AG09309 (cell line): ENCODE results near the gene TAF11L14.
"Not testable (repeated sequence)": the region's sequence is repeated elsewhere in the genome, so short reads cannot be mapped to it uniquely, and the experiment has no call there.

Experiments
- DNase-seq: peaks from one replicate; pipeline ENCODE4 v3.0.0-alpha.2; 2010; ENCODE audit warnings: low read depth
- H3K4me3 ChIP-seq: 2 replicates; pipeline ENCODE4 v1.5.1; 2011; ENCODE audit warnings: mild to moderate bottlenecking, low read depth, low read length, moderate library complexity; ENCODE audit not compliant: control insufficient read depth
- CTCF ChIP-seq: IDR thresholded peaks from 2 replicates; pipeline ENCODE4 v1.5.1; 2011; ENCODE audit warnings: mild to moderate bottlenecking, low read depth, low read length, inconsistent platforms; ENCODE audit not compliant: insufficient read depth, control insufficient read depth; ENCODE audit errors: missing control alignments

Gene TAF11L14

DNA sequence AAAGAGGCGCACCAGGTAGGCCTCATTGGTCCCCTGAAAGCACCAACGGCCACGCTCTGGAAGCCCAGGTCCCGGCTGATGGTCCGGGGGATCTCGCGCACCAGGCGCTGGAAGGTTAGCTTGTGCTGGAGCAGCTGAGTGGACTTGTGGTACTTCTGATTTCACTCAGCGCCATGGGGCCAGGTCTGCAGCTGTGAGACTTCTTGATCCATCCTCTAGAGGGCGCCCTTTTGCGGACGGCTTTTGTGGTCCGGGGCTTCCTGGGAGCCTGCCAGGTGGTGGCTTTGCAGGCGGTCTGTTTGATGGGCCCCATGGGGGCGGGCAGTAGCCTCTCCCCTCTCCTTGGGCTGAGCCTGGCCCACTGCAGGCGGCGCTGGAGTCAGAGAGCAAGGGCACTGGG lies 13.6 kb upstream of the TAF11L14 start:
- H3K4me3 ChIP-seq: no peak overlapping the region
- no peak for DNase-seq
- no peak for TF ChIP-seq CTCF

DNA sequence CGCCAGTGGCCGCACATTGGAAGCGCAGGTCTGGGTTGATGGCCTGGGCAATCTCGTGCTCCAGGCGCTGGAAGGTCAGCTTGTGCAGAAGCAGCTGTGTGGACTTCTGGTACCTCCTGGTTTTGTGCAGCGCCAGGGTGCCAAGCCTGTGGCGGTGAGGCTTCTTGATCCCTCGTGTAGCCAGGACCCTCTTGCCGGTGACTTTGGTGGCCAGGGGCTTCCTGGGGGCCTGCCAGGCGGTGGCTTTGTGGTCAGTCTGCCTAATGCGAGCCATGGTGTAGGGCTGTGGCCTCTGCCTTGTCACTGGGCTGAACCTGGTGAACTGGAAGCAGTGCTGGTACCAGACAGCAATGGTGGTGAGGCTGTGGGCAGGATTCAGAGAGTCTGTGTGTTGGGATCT lies 8.6 kb upstream of the TAF11L14 start:
- H3K4me3 ChIP-seq: no peak overlapping the region
- no peak for TF ChIP-seq CTCF
- DNase-seq: no peak

- not testable (repeated sequence) for DNase-seq, H3K4me3 ChIP-seq
These were observed 2.5 kb upstream of the TAF11L14 start, which contains the start of gene TAF11L13 for GRCh38 chr5:17631788-17632187. TAF11L13 (plus strand) TSS chr5:17632088.

DNA sequence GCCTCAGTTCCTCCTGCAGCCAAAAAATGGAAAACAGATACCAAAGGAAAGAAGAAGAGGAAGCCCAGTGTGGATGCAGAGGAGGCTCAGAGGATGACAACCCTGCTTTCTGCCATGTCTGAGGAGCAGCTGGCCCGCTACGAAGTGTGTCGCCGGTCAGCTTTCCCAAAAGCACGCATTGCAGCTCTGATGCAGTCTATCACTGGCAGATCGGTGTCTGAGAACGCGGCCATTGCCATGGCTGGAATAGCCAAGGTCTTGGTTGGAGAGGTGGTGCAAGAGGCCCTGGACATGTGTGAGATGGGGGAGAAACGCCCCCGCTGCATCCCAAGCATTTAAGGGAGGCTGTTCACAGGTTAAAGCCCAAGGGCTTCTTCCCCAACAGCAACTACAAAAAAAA lies 15.0 kb downstream of the TAF11L14 start:
- H3K4me3 ChIP-seq, DNase-seq: not testable (repeated sequence)

DNA sequence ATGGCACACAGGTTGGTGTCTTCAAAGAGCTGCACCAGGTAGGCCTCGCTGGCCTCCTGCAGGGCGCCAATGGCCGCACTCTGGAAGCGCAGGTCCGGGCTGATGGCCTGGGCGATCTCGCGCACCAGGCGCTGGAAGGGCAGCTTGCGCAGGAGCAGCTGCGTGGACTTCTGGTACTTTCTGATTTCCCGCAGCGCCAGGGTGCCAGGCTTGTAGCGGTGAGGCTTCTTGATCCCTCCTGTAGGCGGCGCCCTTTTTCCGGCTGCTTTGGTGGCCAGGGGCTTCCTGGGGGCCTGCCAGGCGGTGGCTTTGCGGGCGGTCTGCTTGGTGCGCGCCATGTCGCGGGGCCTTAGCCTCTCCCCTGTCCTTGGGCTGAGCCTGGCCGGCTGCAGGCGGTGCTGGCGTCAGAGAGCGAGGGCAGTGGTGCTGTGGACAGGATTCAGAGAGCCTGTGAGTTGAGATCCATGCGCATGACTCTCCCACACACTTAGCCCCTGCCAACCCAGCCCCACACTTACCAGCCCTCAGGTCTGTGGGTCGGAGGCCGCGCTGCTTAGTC lies 21.0 kb downstream of the TAF11L14 start:
- not testable (repeated sequence) for DNase-seq

GRCh38 chr5:17655921-17656320 lies 21.7 kb downstream of the TAF11L14 start:
- H3K4me3 ChIP-seq: no peak overlapping the region
- no peak for TF ChIP-seq CTCF
- no peak for DNase-seq

More for the DNA sequence above, 21.0 kb downstream of the TAF11L14 start:
- H3K4me3 ChIP-seq: not testable (repeated sequence)

GRCh38 chr5:17663182-17663581 lies 28.9 kb downstream of the TAF11L14 start:
- H3K4me3 ChIP-seq: no peak overlapping the region
- DNase-seq: no peak
- no peak for TF ChIP-seq CTCF

DNA sequence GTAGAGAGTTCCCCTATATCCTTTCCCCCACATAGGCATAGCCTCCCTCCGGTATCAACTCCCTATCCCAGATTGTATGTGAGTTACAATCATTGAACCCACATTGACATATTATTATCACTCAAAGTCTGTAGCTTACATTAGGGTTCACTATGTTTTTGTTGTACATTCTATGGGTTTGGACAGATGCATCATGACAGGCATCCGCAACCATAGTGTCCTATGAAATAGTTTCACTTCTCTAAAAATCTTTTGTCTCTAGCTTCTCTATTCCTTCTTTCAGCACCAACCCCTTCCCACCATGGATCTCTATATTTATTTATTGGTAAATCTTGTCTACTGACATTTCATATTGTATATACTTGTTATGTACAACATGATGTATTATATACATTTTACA lies 31.6 kb downstream of the TAF11L14 start:
- TF ChIP-seq CTCF: no peak
- no peak overlapping the region for H3K4me3 ChIP-seq
- DNase-seq: no peak
